ENCODE results near the gene PDE1A. TPM values are rescaled to one million over a fixed set of nuclear protein-coding genes. Genes with fewer than 3 reads are reported as not detected.

The PDE1A gene
- total RNA-seq, 1 experiment from 2014 or later: 3.1 TPM

GRCh38 chr2:182404975-182405561 is 21.8 kb downstream of the PDE1A start:
- Histone ChIP-seq H3K9me3 (ENCODE audit: low read depth, low read length, poor library complexity, severe bottlenecking) (no peaks in the 10 kb centered on the region), H3K27me3 (replicated peaks; ENCODE audit: insufficient read depth, low read depth, low read length, poor library complexity) (no peaks in the 10 kb centered on the region), H3K27ac (ENCODE audit: low read depth, low read length, poor library complexity, severe bottlenecking) (no peak overlapping the region), H3K36me3 (ENCODE audit: insufficient read depth, low read length, poor library complexity, severe bottlenecking) (no peaks in the 10 kb centered on the region), H3K4me3 (ENCODE audit: low read depth, low read length, poor library complexity, severe bottlenecking) (no peak overlapping the region), H3K4me1 (ENCODE audit: insufficient read depth, low read length, poor library complexity, severe bottlenecking) (peaks cover 7% of the 10 kb centered on the region)
- TF ChIP-seq EZH2 (IDR thresholded peaks at IDR 0.05; ENCODE audit: borderline replicate concordance, low read depth, low read length, poor library complexity, severe bottlenecking) (no peak), CTCF (conservative IDR thresholded peaks at IDR 0.05; ENCODE audit: low read depth, low read length) (no peak)
- ChIA-PET CTCF (no interaction called here), POLR2A (ENCODE audit: low non-redundant PET) (no interaction called here)
- intact Hi-C loops (cut with micrococcal nuclease; ENCODE audit: unreplicated experiment): no loop called here
- DNase-seq (ENCODE audit: low spot score): no peak
- no TSS peak for BruUV-seq (replicated peaks)

- BruUV-seq (replicated peaks): no TSS peak
- Histone ChIP-seq H3K4me3 (ENCODE audit: low read depth, low read length, poor library complexity, severe bottlenecking) (no peak overlapping the region), H3K27ac (ENCODE audit: low read depth, low read length, poor library complexity, severe bottlenecking) (no peak overlapping the region), H3K36me3 (ENCODE audit: insufficient read depth, low read length, poor library complexity, severe bottlenecking) (no peaks in the 10 kb centered on the region), H3K4me1 (ENCODE audit: insufficient read depth, low read length, poor library complexity, severe bottlenecking) (peaks cover 7% of the 10 kb centered on the region), H3K9me3 (ENCODE audit: low read depth, low read length, poor library complexity, severe bottlenecking) (no peaks in the 10 kb centered on the region), H3K27me3 (replicated peaks; ENCODE audit: insufficient read depth, low read depth, low read length, poor library complexity) (no peaks in the 10 kb centered on the region)
- CTCF ChIA-PET: no interaction called here
- peak; percentile 27 for DNase-seq (ENCODE audit: low spot score)
- intact Hi-C loops (cut with micrococcal nuclease; ENCODE audit: unreplicated experiment): no loop called here
- TF ChIP-seq CTCF (conservative IDR thresholded peaks at IDR 0.05; ENCODE audit: low read depth, low read length): no peak
- POLR2A ChIA-PET (ENCODE audit: low non-redundant PET): no interaction called here
Observed at GRCh38 chr2:182404092-182404491, 22.7 kb downstream of the PDE1A start.

GRCh38 chr2:182393270-182393760 is 33.5 kb downstream of the PDE1A start:
- TF ChIP-seq EZH2 (IDR thresholded peaks at IDR 0.05; ENCODE audit: borderline replicate concordance, low read depth, low read length, poor library complexity, severe bottlenecking): no peak
- TF ChIP-seq CTCF (conservative IDR thresholded peaks at IDR 0.05; ENCODE audit: low read depth, low read length): no peak
- H3K4me3 ChIP-seq (ENCODE audit: low read depth, low read length, poor library complexity, severe bottlenecking): no peak overlapping the region
- ChIA-PET CTCF (no interaction called here), POLR2A (ENCODE audit: low non-redundant PET) (no interaction called here)
- intact Hi-C loops (cut with micrococcal nuclease; ENCODE audit: unreplicated experiment): no loop called here
- DNase-seq (ENCODE audit: low spot score): no peak
- H3K36me3 ChIP-seq (ENCODE audit: insufficient read depth, low read length, poor library complexity, severe bottlenecking): no peaks in the 10 kb centered on the region
- H3K27me3 ChIP-seq (replicated peaks; ENCODE audit: insufficient read depth, low read depth, low read length, poor library complexity): no peaks in the 10 kb centered on the region
- BruUV-seq (replicated peaks): no TSS peak
- H3K27ac ChIP-seq (ENCODE audit: low read depth, low read length, poor library complexity, severe bottlenecking): no peak overlapping the region
- H3K4me1 ChIP-seq (ENCODE audit: insufficient read depth, low read length, poor library complexity, severe bottlenecking): no peaks in the 10 kb centered on the region
- no peaks in the 10 kb centered on the region for H3K9me3 ChIP-seq (ENCODE audit: low read depth, low read length, poor library complexity, severe bottlenecking)
